Neural progenitor cell (in vitro differentiated cells): ENCODE results near the gene DDX49.

ENCODE experiments used
- CTCF ChIP-seq: fragments of 200-600 bp; sonication (generic); IDR thresholded peaks from 2 replicates; pipeline ENCODE4 v1.5.1; 2017; ENCODE audit warnings: antibody characterized with exemption, mild to moderate bottlenecking
- EZH2phosphoT487 ChIP-seq: fragments of 200-600 bp; sonication (generic); IDR thresholded peaks from 2 replicates; pipeline ENCODE4 v1.6.1; 2017; ENCODE audit warnings: antibody characterized with exemption

GRCh38 chr19:18896421-18896841, 23.1 kb upstream of the DDX49 start:
- no peak for TF ChIP-seq CTCF
- no peak for TF ChIP-seq EZH2phosphoT487
